WTC11 (cell line): ENCODE measurements around the gene SAP30BP.

ENCODE experiments used
- AFF4 ChIP-seq: sonication (generic); formaldehyde crosslinking; IDR thresholded peaks from 2 replicates; pipeline ENCODE4 v1.8.1; 2023; ENCODE audit warnings: mild to moderate bottlenecking, missing genetic modification reagents, borderline replicate concordance
- CTCF ChIP-seq: fragments of 200-600 bp; IDR thresholded peaks from 2 replicates; pipeline ENCODE4 v1.8.0; 2022; ENCODE audit warnings: antibody characterized with exemption
- FOXJ3 ChIP-seq: sonication (generic); formaldehyde crosslinking; IDR thresholded peaks from 2 replicates; pipeline ENCODE4 v1.9.0; 2021; ENCODE audit warnings: missing genetic modification reagents, mild to moderate bottlenecking, borderline replicate concordance
- ZNF232 ChIP-seq: sonication (generic); formaldehyde crosslinking; IDR thresholded peaks from 2 replicates; pipeline ENCODE4 v1.8.0; 2022; ENCODE audit warnings: mild to moderate bottlenecking, missing genetic modification reagents
- ZNF263 ChIP-seq: sonication (generic); formaldehyde crosslinking; IDR thresholded peaks from 2 replicates; pipeline ENCODE4 v1.8.1; 2022; ENCODE audit warnings: low read depth, mild to moderate bottlenecking, moderate library complexity, missing genetic modification reagents

GRCh38 chr17:75752802-75753513 lies 85.8 kb downstream of the SAP30BP start:
- TF ChIP-seq FOXJ3 (CRISPR knock-in tag) (no peak), ZNF263 (CRISPR knock-in tag) (no peak), ZNF232 (CRISPR knock-in tag) (no peak), CTCF (no peak; the same call in 1 of the 2 replicates), AFF4 (CRISPR knock-in tag) (no peak)
